GM19395 (cell line): ENCODE results near the gene ZNF608.

Experiments
- ATAC-seq: cut with Tn5 transposase; IDR thresholded peaks from one replicate; pipeline ENCODE4 v1.9.1; 2021; ENCODE audit warnings: mild to moderate bottlenecking, moderate library complexity; ENCODE audit not compliant: unreplicated experiment

The ZNF608 gene

GRCh38 chr5:124754206-124754927 lies 7.9 kb upstream of the ZNF608 start:
- ATAC-seq, result no peak

GRCh38 chr5:124752854-124753720 lies 6.6 kb upstream of the ZNF608 start:
- ATAC-seq, result no peak

GRCh38 chr5:124751031-124751430 lies 4.6 kb upstream of the ZNF608 start:
- no peak for ATAC-seq

- ATAC-seq, result peak; percentile 84
Measured at GRCh38 chr5:124748687-124749594, 2.5 kb upstream of the ZNF608 start.

- ATAC-seq, result peak; percentile 55
Measured at GRCh38 chr5:124747791-124748686, 1.6 kb upstream of the ZNF608 start.

- peak; percentile 33 for ATAC-seq
Measured at GRCh38 chr5:124746916-124747790, 714 bp upstream of the ZNF608 start.

GRCh38 chr5:124745007-124745927 lies 1.2 kb downstream of the ZNF608 start:
- no peak for ATAC-seq

GRCh38 chr5:124744170-124744971 lies 2.1 kb downstream of the ZNF608 start:
- no peak for ATAC-seq

- peak; percentile 24 for ATAC-seq
Measured at GRCh38 chr5:124743602-124744169, 2.8 kb downstream of the ZNF608 start.

- peak; percentile 34 for ATAC-seq
Measured at GRCh38 chr5:124742983-124743601, 3.3 kb downstream of the ZNF608 start.

GRCh38 chr5:124742521-124742920 lies 3.9 kb downstream of the ZNF608 start:
- no peak for ATAC-seq

- ATAC-seq, result no peak
Measured at GRCh38 chr5:124741711-124742496, 4.5 kb downstream of the ZNF608 start.

- ATAC-seq, result no peak
Measured at GRCh38 chr5:124740991-124741583, 5.4 kb downstream of the ZNF608 start.

GRCh38 chr5:124740071-124740470 lies 6.4 kb downstream of the ZNF608 start:
- ATAC-seq, result no peak

- no peak for ATAC-seq
Measured at GRCh38 chr5:124739634-124740025, 6.8 kb downstream of the ZNF608 start.
